ENCODE data around the gene SETSIP. TPM values are rescaled to one million over a fixed set of nuclear protein-coding genes. Genes with fewer than 3 reads are reported as not detected.

SETSIP gene
- total RNA-seq, 1 experiment from 2014 or later, result not detected

- Mint-ChIP-seq H3K27me3 (ENCODE audit: insufficient read depth, unreplicated experiment) (no peaks in the 10 kb centered on the region), H3K9me3 (ENCODE audit: unreplicated experiment) (peaks cover 11% of the 10 kb centered on the region), H3K27ac (ENCODE audit: unreplicated experiment) (no peak overlapping the region), H3K4me3 (ENCODE audit: unreplicated experiment) (no peak overlapping the region), H3K4me1 (ENCODE audit: low read depth, unreplicated experiment) (no peaks in the 10 kb centered on the region), H3K36me3 (ENCODE audit: insufficient read depth, unreplicated experiment) (no peaks in the 10 kb centered on the region)
- Histone ChIP-seq H3K36me3 (ENCODE audit: control insufficient read depth, insufficient read depth, low read length) (no peaks in the 10 kb centered on the region), H3K9me3 (no peaks in the 10 kb centered on the region), H3K4me3 (ENCODE audit: low read depth, low read length) (no peak overlapping the region), H3K27me3 (replicated peaks; ENCODE audit: control insufficient read depth, insufficient read depth, low read length) (no peaks in the 10 kb centered on the region), H3K4me1 (no peaks in the 10 kb centered on the region)
- ChIA-PET CTCF (no interaction called here), POLR2A (no interaction called here)
- intact Hi-C loops (cut with micrococcal nuclease; ENCODE audit: unreplicated experiment), result no loop called here
- DNase-seq, result peak in 1 of 2 experiments; percentile 3
- TF ChIP-seq CTCF (IDR thresholded peaks at IDR 0.05; ENCODE audit: insufficient read depth in 1 of 2, low read depth in 1 of 2, low read length in 1 of 2, severe bottlenecking in 1 of 2, unreplicated experiment in 1 of 2), result no peak
- BruUV-seq (replicated peaks), result no TSS peak
Observed at GRCh38 chr1:92085727-92086126, 10.5 kb upstream of the SETSIP start.

- H3K27me3 Mint-ChIP-seq (ENCODE audit: insufficient read depth, unreplicated experiment), result no peaks in the 10 kb centered on the region
- intact Hi-C loops (cut with micrococcal nuclease; ENCODE audit: unreplicated experiment), result no loop called here
- ChIA-PET CTCF (no interaction called here), POLR2A (no interaction called here)
- no peak overlapping the region for H3K4me3 Mint-ChIP-seq (ENCODE audit: unreplicated experiment)
- peaks cover 11% of the 10 kb centered on the region for H3K9me3 Mint-ChIP-seq (ENCODE audit: unreplicated experiment)
- TF ChIP-seq CTCF (IDR thresholded peaks at IDR 0.05; ENCODE audit: insufficient read depth in 1 of 2, low read depth in 1 of 2, low read length in 1 of 2, severe bottlenecking in 1 of 2, unreplicated experiment in 1 of 2), result no peak
- Histone ChIP-seq H3K4me3 (ENCODE audit: low read depth, low read length) (no peak overlapping the region), H3K36me3 (ENCODE audit: control insufficient read depth, insufficient read depth, low read length) (no peaks in the 10 kb centered on the region), H3K27me3 (replicated peaks; ENCODE audit: control insufficient read depth, insufficient read depth, low read length) (no peaks in the 10 kb centered on the region), H3K9me3 (no peaks in the 10 kb centered on the region), H3K4me1 (no peaks in the 10 kb centered on the region)
- no peaks in the 10 kb centered on the region for H3K36me3 Mint-ChIP-seq (ENCODE audit: insufficient read depth, unreplicated experiment)
- no peak for DNase-seq
- H3K27ac Mint-ChIP-seq (ENCODE audit: unreplicated experiment), result no peak overlapping the region
- H3K4me1 Mint-ChIP-seq (ENCODE audit: low read depth, unreplicated experiment), result no peaks in the 10 kb centered on the region
- BruUV-seq (replicated peaks), result no TSS peak
Observed at GRCh38 chr1:92084651-92085050, 9.4 kb upstream of the SETSIP start.

GRCh38 chr1:92081031-92081430 lies 5.8 kb upstream of the SETSIP start:
- peak overlapping the region; percentile 90 for H3K27ac Mint-ChIP-seq (ENCODE audit: unreplicated experiment)
- BruUV-seq (replicated peaks), result no TSS peak
- Histone ChIP-seq H3K4me3 (ENCODE audit: low read depth, low read length) (peak overlapping the region; percentile 50), H3K36me3 (ENCODE audit: control insufficient read depth, insufficient read depth, low read length) (no peaks in the 10 kb centered on the region), H3K27me3 (replicated peaks; ENCODE audit: control insufficient read depth, insufficient read depth, low read length) (no peaks in the 10 kb centered on the region), H3K9me3 (no peaks in the 10 kb centered on the region), H3K4me1 (no peaks in the 10 kb centered on the region)
- DNase-seq, result no peak
- POLR2A ChIA-PET, result interaction anchor here (0.6 kb wide), 1 partner anchor 130 kb away, joined by 4 read pairs; no protein-coding TSS in a partner anchor
- H3K9me3 Mint-ChIP-seq (ENCODE audit: unreplicated experiment), result peaks cover 11% of the 10 kb centered on the region
- H3K27me3 Mint-ChIP-seq (ENCODE audit: insufficient read depth, unreplicated experiment), result no peaks in the 10 kb centered on the region
- peak overlapping the region; percentile 81 for H3K4me3 Mint-ChIP-seq (ENCODE audit: unreplicated experiment)
- intact Hi-C loops (cut with micrococcal nuclease; ENCODE audit: unreplicated experiment), result loop anchor here (2.0 kb wide), 1 partner anchor 210 kb away; no protein-coding TSS in a partner anchor
- TF ChIP-seq CTCF (IDR thresholded peaks at IDR 0.05; ENCODE audit: insufficient read depth in 1 of 2, low read depth in 1 of 2, low read length in 1 of 2, severe bottlenecking in 1 of 2, unreplicated experiment in 1 of 2), result no peak
- H3K36me3 Mint-ChIP-seq (ENCODE audit: insufficient read depth, unreplicated experiment), result no peaks in the 10 kb centered on the region
- H3K4me1 Mint-ChIP-seq (ENCODE audit: low read depth, unreplicated experiment), result no peaks in the 10 kb centered on the region
- CTCF ChIA-PET, result no interaction called here
